B cell (primary cell): ENCODE results near the gene CDKN2B. TPM values are rescaled to one million over a fixed set of nuclear protein-coding genes. Genes with fewer than 3 reads are reported as not detected.
A peak's percentile ranks its signal among the peaks of the same experiment; 100 is the strongest.

ENCODE experiments used
- ATAC-seq: fragments of 200-7000 bp; cut with Tn5 transposase; one replicate; pipeline ENCODE4 v1.10.0; 2021; ENCODE audit warnings: low read depth, mild to moderate bottlenecking, moderate number of reproducible peaks, moderate library complexity
- CTCF ChIA-PET: fragments of 350-600 bp; sonication (Branson Sonifier 250); formaldehyde crosslinking; loops from one replicate; lab custom pipeline; 2021; ENCODE audit warnings: antibody characterized with exemption, inconsistent platforms; lab: Charles Lee
- POLR2A ChIA-PET: fragments of 350-600 bp; sonication (Branson Sonifier 250); formaldehyde crosslinking; loops from one replicate; lab custom pipeline; 2021; ENCODE audit warnings: antibody characterized with exemption; lab: Charles Lee
- DNase-seq: peaks from one replicate; pipeline ENCODE4 v3.0.0; 2013
- H2AFZ ChIP-seq: 2 replicates; pipeline ENCODE4 v1.6.1; 2012; ENCODE audit warnings: mild to moderate bottlenecking, low read depth, low read length; ENCODE audit not compliant: insufficient read depth, poor library complexity, severe bottlenecking
- H3K27ac ChIP-seq, 2 donors: 1 replicate in 1 of 2; 2 replicates in 1 of 2; pipeline ENCODE4 v1.5.1; 2012 to 2013; ENCODE audit warnings: low read length in 2 of 2, mild to moderate bottlenecking in 2 of 2, moderate library complexity in 1 of 2
- H3K27me3 ChIP-seq, 4 experiments: fragments of 200-600 bp in 1 of 4; sonication (generic) in 1 of 4; replicated peaks in 1 of 4; 1 replicate in 2 of 4; 2 replicates in 2 of 4; pipeline versions ENCODE4 v1.6.1 to v1.7.0; 2013 to 2016; ENCODE audit warnings: low read length in 3 of 4, mild to moderate bottlenecking in 2 of 4, mixed read lengths in 1 of 4, moderate library complexity in 1 of 4; ENCODE audit not compliant: insufficient read depth in 4 of 4, control insufficient read depth in 3 of 4; ENCODE audit errors: control extremely low read depth in 1 of 4
- H3K36me3 ChIP-seq, 2 experiments: replicated peaks in 1 of 2; 1 replicate in 1 of 2; 2 replicates in 1 of 2; pipeline versions ENCODE4 v1.6.1 to v1.7.1; 2013; ENCODE audit warnings: low read length in 1 of 2; ENCODE audit not compliant: insufficient read depth in 2 of 2, control insufficient read depth in 1 of 2; ENCODE audit errors: control extremely low read depth in 1 of 2, extremely low read depth in 1 of 2
- H3K4me1 ChIP-seq, 2 donors: fragments of 200-600 bp in 1 of 2; sonication (generic) in 1 of 2; 1 replicate in 1 of 2; 2 replicates in 1 of 2; pipeline versions ENCODE4 v1.5.1 to v1.6.1; 2013 to 2017; ENCODE audit warnings: low read length in 2 of 2; ENCODE audit not compliant: control insufficient read depth in 2 of 2, insufficient read depth in 2 of 2
- H3K4me2 ChIP-seq: replicated peaks from 2 replicates; pipeline ENCODE3; 2012; ENCODE audit warnings: mild to moderate bottlenecking, low read depth, low read length; ENCODE audit not compliant: poor library complexity, severe bottlenecking
- H3K4me3 ChIP-seq, 5 experiments: fragments of 200-600 bp in 1 of 5; sonication (generic) in 1 of 5; 1 replicate in 3 of 5; 2 replicates in 2 of 5; pipeline versions ENCODE4 v1.5.1 to v1.7.0; 2011 to 2016; ENCODE audit warnings: low read length in 4 of 5, mild to moderate bottlenecking in 4 of 5, low read depth in 2 of 5, control low read depth in 1 of 5, moderate library complexity in 1 of 5; ENCODE audit not compliant: insufficient read depth in 1 of 5; ENCODE audit errors: control extremely low read depth in 1 of 5, extremely low read depth in 1 of 5
- H3K79me2 ChIP-seq: fragments of 200-600 bp; sonication (generic); one replicate; pipeline ENCODE4 v1.6.0; 2016; ENCODE audit warnings: low read length; ENCODE audit not compliant: control insufficient read depth, insufficient read depth
- H3K9ac ChIP-seq: fragments of 200-600 bp; sonication (generic); 2 replicates; pipeline ENCODE4 v1.6.1; 2017; ENCODE audit warnings: mild to moderate bottlenecking, low read length, moderate library complexity
- H3K9me3 ChIP-seq, 3 donors: one replicate each; pipeline versions ENCODE4 v1.6.1 to v1.7.1; 2013; ENCODE audit warnings: low read length in 2 of 3; ENCODE audit not compliant: control insufficient read depth in 2 of 3, insufficient read depth in 1 of 3; ENCODE audit errors: control extremely low read depth in 1 of 3
- H4K20me1 ChIP-seq: 2 replicates; pipeline ENCODE4 v1.6.0; 2012; ENCODE audit warnings: mild to moderate bottlenecking, low read length; ENCODE audit not compliant: insufficient read depth, control insufficient read depth, poor library complexity, severe bottlenecking
- H3K27ac Mint-ChIP-seq: one replicate; pipeline ENCODE4 v1.8.0; 2021; ENCODE audit warnings: mixed read lengths
- H3K27me3 Mint-ChIP-seq: one replicate; pipeline ENCODE4 v1.8.0; 2021; ENCODE audit warnings: mixed read lengths
- H3K4me1 Mint-ChIP-seq: one replicate; pipeline ENCODE4 v1.8.0; 2021; ENCODE audit warnings: mixed read lengths
- H3K4me3 Mint-ChIP-seq: one replicate; pipeline ENCODE4 v1.8.0; 2021; ENCODE audit warnings: mixed read lengths
- H3K9me3 Mint-ChIP-seq: one replicate; pipeline ENCODE4 v1.8.0; 2022; ENCODE audit warnings: mixed read lengths; ENCODE audit not compliant: insufficient read depth
- EZH2 ChIP-seq: IDR thresholded peaks from 2 replicates; pipeline ENCODE4 v1.6.1; 2012; ENCODE audit warnings: borderline replicate concordance, low read depth, mild to moderate bottlenecking, moderate library complexity, low read length; ENCODE audit not compliant: insufficient read depth, poor library complexity, severe bottlenecking
- WGBS: methylation state at CpG from one replicate; pipeline ENCODE4 v1.1.5; 2013; ENCODE audit warnings: missing lambda C conversion rate; ENCODE audit not compliant: insufficient coverage; 5-methylcytosine and 5-hydroxymethylcytosine counted together
- intact Hi-C: fragments of 100-400 bp; cut with micrococcal nuclease; formaldehyde crosslinking; loops from one replicate; pipeline ENCODE4 v1.10.0; 2022
- polyA plus RNA-seq: library from polyadenylated mRNA; depleted of rRNA; stranded (reverse); fragments of >200 nt; gene quantifications from 2 replicates; pipeline ENCODE4 v1.2.3, GENCODE V29; 2012
- total RNA-seq, 2 donors: library from RNA; stranded (reverse); fragments of 120-200 nt in 1 of 2; gene quantifications; 1 replicate in 1 of 2; 2 replicates in 1 of 2; pipeline versions ENCODE4 v1.2.3 to v1.2.4, GENCODE V29; 2013 to 2022
- TF ChIP-seq, protein P1 (sequence below): fragments of 200-600 bp; IDR thresholded peaks from one replicate; pipeline ENCODE4 v1.8.0; 2022; ENCODE audit warnings: antibody characterized with exemption, mild to moderate bottlenecking

Gene CDKN2B
- total and polyA plus RNA-seq, 2 donors (not counting 1 experiment from before 2014, with no cell fraction given), result 0.36 to 0.42 TPM

- Histone ChIP-seq H3K79me2 (no peaks in the 10 kb centered on the region), H3K27me3 (peaks cover 0 to 47% (median 44%) of the 10 kb centered on the region in 4 experiments), H3K27ac (no peak overlapping the region), H3K4me2 (peak overlapping the region; percentile 51), H3K4me3 (no peak overlapping the region), H3K4me1 (peaks cover 30 to 41% of the 10 kb centered on the region in 2 donors), H3K36me3 (no peaks in the 10 kb centered on the region), H3K9me3 (peaks cover 0 to 16% (median 0%) of the 10 kb centered on the region in 3 donors), H3K9ac (no peak overlapping the region), H2AFZ (no peak overlapping the region), H4K20me1 (peaks cover 8% of the 10 kb centered on the region)
- intact Hi-C loops, result loop anchor here (2.0 kb wide), 2 partner anchors 16 to 32 kb away; no protein-coding TSS in a partner anchor
- H3K4me3 Mint-ChIP-seq, result peak overlapping the region; percentile 66
- TF ChIP-seq, protein P1, sequence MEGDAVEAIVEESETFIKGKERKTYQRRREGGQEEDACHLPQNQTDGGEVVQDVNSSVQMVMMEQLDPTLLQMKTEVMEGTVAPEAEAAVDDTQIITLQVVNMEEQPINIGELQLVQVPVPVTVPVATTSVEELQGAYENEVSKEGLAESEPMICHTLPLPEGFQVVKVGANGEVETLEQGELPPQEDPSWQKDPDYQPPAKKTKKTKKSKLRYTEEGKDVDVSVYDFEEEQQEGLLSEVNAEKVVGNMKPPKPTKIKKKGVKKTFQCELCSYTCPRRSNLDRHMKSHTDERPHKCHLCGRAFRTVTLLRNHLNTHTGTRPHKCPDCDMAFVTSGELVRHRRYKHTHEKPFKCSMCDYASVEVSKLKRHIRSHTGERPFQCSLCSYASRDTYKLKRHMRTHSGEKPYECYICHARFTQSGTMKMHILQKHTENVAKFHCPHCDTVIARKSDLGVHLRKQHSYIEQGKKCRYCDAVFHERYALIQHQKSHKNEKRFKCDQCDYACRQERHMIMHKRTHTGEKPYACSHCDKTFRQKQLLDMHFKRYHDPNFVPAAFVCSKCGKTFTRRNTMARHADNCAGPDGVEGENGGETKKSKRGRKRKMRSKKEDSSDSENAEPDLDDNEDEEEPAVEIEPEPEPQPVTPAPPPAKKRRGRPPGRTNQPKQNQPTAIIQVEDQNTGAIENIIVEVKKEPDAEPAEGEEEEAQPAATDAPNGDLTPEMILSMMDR, result no peak
- peak; percentile 50 for TF ChIP-seq EZH2
- H3K9me3 Mint-ChIP-seq, result no peaks in the 10 kb centered on the region
- peaks cover 34% of the 10 kb centered on the region for H3K4me1 Mint-ChIP-seq
- WGBS, result 14% methylated on average over 20 of the region's 25 CpGs
- ChIA-PET POLR2A (no interaction called here), CTCF (no interaction called here)
- DNase-seq (peak; percentile 57), ATAC-seq (no peak)
- H3K27ac Mint-ChIP-seq, result no peak overlapping the region
- H3K27me3 Mint-ChIP-seq, result peaks cover 53% of the 10 kb centered on the region
Observed at GRCh38 chr9:22005021-22005701, 3.9 kb downstream of the CDKN2B start.

GRCh38 chr9:22002038-22002437, 7.1 kb downstream of the CDKN2B start:
- H3K79me2 ChIP-seq, result no peaks in the 10 kb centered on the region
- H3K9me3 ChIP-seq, result peaks cover 0 to 8% (median 0%) of the 10 kb centered on the region in 3 donors
- intact Hi-C loops, result no loop called here
- CTCF ChIA-PET, result interaction anchor here (1.1 kb wide), 1 partner anchor 188 kb away, joined by 4 read pairs; no protein-coding TSS in a partner anchor
- H3K27me3 ChIP-seq, result peaks cover 0 to 33% (median 29%) of the 10 kb centered on the region in 4 experiments
- H2AFZ ChIP-seq, result no peak overlapping the region
- DNase-seq (no peak), ATAC-seq (no peak)
- Mint-ChIP-seq H3K4me1 (peaks cover 22% of the 10 kb centered on the region), H3K9me3 (no peaks in the 10 kb centered on the region), H3K27me3 (peaks cover 49% of the 10 kb centered on the region), H3K4me3 (no peak overlapping the region), H3K27ac (no peak overlapping the region)
- no CpG with 5 or more reads among the region's 1 CpG for WGBS
- TF ChIP-seq, protein P1, result no peak
- TF ChIP-seq EZH2, result no peak
- no peak overlapping the region for H3K9ac ChIP-seq
- peaks cover 16 to 25% of the 10 kb centered on the region in 2 donors for H3K4me1 ChIP-seq
- POLR2A ChIA-PET, result no interaction called here
- peaks cover 8% of the 10 kb centered on the region for H4K20me1 ChIP-seq
- H3K27ac ChIP-seq, result no peak overlapping the region
- H3K36me3 ChIP-seq, result no peaks in the 10 kb centered on the region
- no peak overlapping the region for H3K4me3 ChIP-seq
- H3K4me2 ChIP-seq, result no peak overlapping the region
